SK-N-SH (cell line): Measurements from ENCODE around the gene EN2. TPM values are rescaled to one million over a fixed set of nuclear protein-coding genes. Genes with fewer than 3 reads are reported as not detected.

Experiments
- CTCF ChIA-PET: fragments of 300-600, 350-600 bp; formaldehyde crosslinking; extraction: SDS; loops from one replicate; lab custom pipeline; 2021; lab: Yijun Ruan, JAX
- POLR2A ChIA-PET: fragments of 350-600 bp; sonication (Branson Sonifier 250); formaldehyde crosslinking; extraction: SDS; loops from one replicate; lab custom pipeline; 2020; ENCODE audit warnings: antibody characterized with exemption, inconsistent platforms; lab: Yijun Ruan, JAX
- DNase-seq: peaks from one replicate; pipeline ENCODE4 v3.0.0; 2012
- H2AFZ ChIP-seq: fragments of 200-600 bp; sonication (generic); 2 replicates; pipeline ENCODE4 v1.8.1; 2016; ENCODE audit warnings: antibody characterized with exemption, mild to moderate bottlenecking, low read depth
- H3F3A ChIP-seq: fragments of 200-600 bp; sonication (generic); replicated peaks from 2 replicates; pipeline ENCODE3; 2016; ENCODE audit warnings: antibody characterized with exemption, mild to moderate bottlenecking; ENCODE audit not compliant: insufficient read depth
- H3K27ac ChIP-seq, 2 experiments: fragments of 200-500 bp in 1 of 2; fragments of 200-600 bp in 1 of 2; sonication (Bioruptor generic) in 1 of 2; sonication (generic), shearing (Covaris generic) in 1 of 2; 2 replicates each; pipeline versions ENCODE4 v1.5.1 to v1.6.1; 2014 to 2016; ENCODE audit warnings: low read depth in 2 of 2, inconsistent platforms in 1 of 2, low read length in 1 of 2, mild to moderate bottlenecking in 1 of 2, mixed read lengths in 1 of 2
- H3K27me3 ChIP-seq: fragments of 200-600 bp; sonication (generic), shearing (Covaris generic); 2 replicates; pipeline ENCODE4 v1.6.1; 2016; ENCODE audit warnings: mixed run types; ENCODE audit not compliant: insufficient read depth
- H3K36me3 ChIP-seq, 2 experiments: fragments of 200-500 bp in 1 of 2; fragments of 200-600 bp in 1 of 2; sonication (Bioruptor generic) in 1 of 2; sonication (generic) in 1 of 2; replicated peaks in 1 of 2; 2 replicates each; pipeline versions ENCODE3 to v1.5.1; 2014 to 2016; ENCODE audit warnings: low read length in 1 of 2, mild to moderate bottlenecking in 1 of 2; ENCODE audit not compliant: insufficient read depth in 2 of 2, control insufficient read depth in 1 of 2
- H3K4me1 ChIP-seq, 2 experiments: fragments of 200-500 bp in 1 of 2; fragments of 200-600 bp in 1 of 2; sonication (Bioruptor generic) in 1 of 2; sonication (generic), shearing (Covaris generic) in 1 of 2; 2 replicates each; pipeline versions ENCODE4 v1.5.1 to v1.6.1; 2014 to 2016; ENCODE audit warnings: low read depth in 1 of 2, low read length in 1 of 2, mixed run types in 1 of 2; ENCODE audit not compliant: insufficient read depth in 2 of 2, control insufficient read depth in 1 of 2
- H3K4me2 ChIP-seq: fragments of 200-600 bp; sonication (generic), shearing (Covaris generic); 2 replicates; pipeline ENCODE4 v1.6.1; 2017; ENCODE audit warnings: mixed run types
- H3K4me3 ChIP-seq, 2 experiments: fragments of 200-500 bp in 1 of 2; fragments of 200-600 bp in 1 of 2; sonication (Bioruptor generic) in 1 of 2; sonication (generic), shearing (Covaris generic) in 1 of 2; 2 replicates each; pipeline versions ENCODE4 v1.5.1 to v1.8.1; 2014 to 2016; ENCODE audit warnings: low read depth in 2 of 2, inconsistent platforms in 1 of 2, low read length in 1 of 2, mild to moderate bottlenecking in 1 of 2, mixed read lengths in 1 of 2, moderate library complexity in 1 of 2
- H3K79me2 ChIP-seq: fragments of 200-600 bp; sonication (generic); 2 replicates; pipeline ENCODE4 v1.8.1; 2017; ENCODE audit warnings: mild to moderate bottlenecking; ENCODE audit not compliant: insufficient read depth
- H3K9ac ChIP-seq: fragments of 200-600 bp; sonication (generic); 2 replicates; pipeline ENCODE4 v1.6.1; 2017; ENCODE audit warnings: mixed run types
- H3K9me2 ChIP-seq: fragments of 200-600 bp; sonication (generic); 2 replicates; pipeline ENCODE4 v1.6.1; 2017; ENCODE audit warnings: mixed run types
- H3K9me3 ChIP-seq: fragments of 200-600 bp; sonication (generic); 2 replicates; pipeline ENCODE4 v1.6.1; 2017; ENCODE audit warnings: mixed run types, mild to moderate bottlenecking, moderate library complexity
- H4K20me1 ChIP-seq: fragments of 200-600 bp; sonication (generic); 2 replicates; pipeline ENCODE4 v1.6.1; 2017; ENCODE audit warnings: mild to moderate bottlenecking, mixed run types; ENCODE audit not compliant: insufficient read depth
- ELF1 ChIP-seq: IDR thresholded peaks from 2 replicates; pipeline ENCODE4 v1.4.0; 2012
- EZH2phosphoT487 ChIP-seq: fragments of 200-600 bp; sonication (generic); IDR thresholded peaks from 2 replicates; pipeline ENCODE4 v1.6.1; 2017; ENCODE audit warnings: low read depth, mixed run types, mild to moderate bottlenecking, antibody characterized with exemption, moderate library complexity, borderline replicate concordance
- GABPA ChIP-seq: IDR thresholded peaks from 2 replicates; pipeline ENCODE4 v1.4.0; 2012; ENCODE audit warnings: low read depth, mild to moderate bottlenecking
- GATA2 ChIP-seq: sonication (generic); formaldehyde crosslinking; IDR thresholded peaks from 2 replicates; pipeline ENCODE4 v1.5.0; 2020; ENCODE audit warnings: mild to moderate bottlenecking, missing genetic modification reagents
- IRF3 ChIP-seq: fragments of 150-350 bp; IDR thresholded peaks from 2 replicates; pipeline ENCODE4 v1.6.1; 2016; ENCODE audit warnings: mild to moderate bottlenecking, low read depth, low read length
- JUND ChIP-seq: IDR thresholded peaks from 2 replicates; pipeline ENCODE4 v1.4.0; 2012
- MEF2A ChIP-seq: IDR thresholded peaks from 2 replicates; pipeline ENCODE4 v1.4.0; 2012; ENCODE audit warnings: low read depth, borderline replicate concordance
- MXI1 ChIP-seq: IDR thresholded peaks from 2 replicates; pipeline ENCODE4 v1.6.1; 2012; ENCODE audit warnings: mild to moderate bottlenecking, low read depth, low read length, improper control_type of control experiment
- NFIC ChIP-seq: IDR thresholded peaks from 2 replicates; pipeline ENCODE4 v1.4.0; 2012; ENCODE audit warnings: borderline replicate concordance
- PBX3 ChIP-seq: IDR thresholded peaks from 2 replicates; pipeline ENCODE4; 2012
- POLR2AphosphoS5 ChIP-seq: IDR thresholded peaks from 2 replicates; pipeline ENCODE4 v1.6.1; 2012; ENCODE audit warnings: low read depth, low read length
- RCOR1 ChIP-seq: fragments of 150-350 bp; IDR thresholded peaks from 2 replicates; pipeline ENCODE4 v1.6.1; 2017; ENCODE audit warnings: antibody characterized with exemption, low read length
- RFX5 ChIP-seq: IDR thresholded peaks from 2 replicates; pipeline ENCODE4 v1.6.1; 2012; ENCODE audit warnings: mild to moderate bottlenecking, improper control_type of control experiment, low read length
- USF1 ChIP-seq: IDR thresholded peaks from 2 replicates; pipeline ENCODE4 v1.4.0; 2012; ENCODE audit warnings: low read depth, borderline replicate concordance
- USF2 ChIP-seq: fragments of 150-350 bp; IDR thresholded peaks from 2 replicates; pipeline ENCODE4 v1.6.1; 2017; ENCODE audit warnings: antibody characterized with exemption, low read length, low read depth, borderline replicate concordance
- ZBTB33 ChIP-seq: IDR thresholded peaks from 2 replicates; pipeline ENCODE4 v1.4.0; 2012; ENCODE audit warnings: low read depth, borderline replicate concordance
- WGBS: methylation state at CpG from one replicate; pipeline ENCODE4 v1.1.6; 2017; ENCODE audit warnings: low lambda C conversion rate; 5-methylcytosine and 5-hydroxymethylcytosine counted together
- polyA plus RNA-seq, 3 experiments: library from polyadenylated mRNA; depleted of rRNA; stranded (reverse); fragments of >200 nt; gene quantifications; 2 replicates each; pipeline ENCODE4 v1.2.3, GENCODE V29; 2012

EN2 gene
- polyA plus RNA-seq, 1 of the 3 experiments (the other 2 are of a cell fraction): 0.02 TPM

GRCh38 chr7:155486783-155487508 is 29.0 kb downstream of the EN2 start:
- WGBS: 29% methylated on average over 18 of the region's 18 CpGs
- TF ChIP-seq GATA2 (CRISPR knock-in tag) (no peak), GABPA (no peak), MXI1 (no peak), IRF3 (no peak), EZH2phosphoT487 (no peak), PBX3 (no peak), RCOR1 (no peak), USF1 (no peak), JUND (no peak)
- TF ChIP-seq, all 33 proteins: peak for 0
- Histone ChIP-seq H3K36me3 (no peaks in the 10 kb centered on the region), H4K20me1 (no peaks in the 10 kb centered on the region), H3K9me3 (no peaks in the 10 kb centered on the region), H3K4me1 (peaks cover 0 to 3% of the 10 kb centered on the region in 2 experiments; a peak in 1 of 4 replicates), H3K9me2 (no peaks in the 10 kb centered on the region), H2AFZ (no peak overlapping the region), H3K79me2 (no peaks in the 10 kb centered on the region), H3K4me2 (no peak overlapping the region), H3K27ac (no peak overlapping the region), H3K27me3 (peaks cover 99% of the 10 kb centered on the region), H3K9ac (no peak overlapping the region), H3K4me3 (no peak overlapping the region), H3F3A (peaks cover 4% of the 10 kb centered on the region)
- DNase-seq: no peak
- POLR2A ChIA-PET: no interaction called here
- CTCF ChIA-PET: interaction anchor here (1.3 to 1.6 kb wide), 2 partner anchors 21 to 112 kb away, joined by 3 to 5 read pairs; no protein-coding TSS in a partner anchor

- WGBS: 28% methylated on average over 31 of the region's 31 CpGs
- H3K9me2 ChIP-seq: no peaks in the 10 kb centered on the region
- no peaks in the 10 kb centered on the region for H3K36me3 ChIP-seq
- no peak overlapping the region for H3K4me2 ChIP-seq
- H3K9me3 ChIP-seq: no peaks in the 10 kb centered on the region
- H4K20me1 ChIP-seq: no peaks in the 10 kb centered on the region
- no peaks in the 10 kb centered on the region for H3K79me2 ChIP-seq
- peaks cover 0 to 3% of the 10 kb centered on the region in 2 experiments; a peak in 1 of 4 replicates for H3K4me1 ChIP-seq
- no peak overlapping the region for H3K9ac ChIP-seq
- H3K27ac ChIP-seq: no peak overlapping the region
- H3F3A ChIP-seq: no peaks in the 10 kb centered on the region
- ChIA-PET CTCF (interaction anchor here (1.3 to 1.7 kb wide), 2 partner anchors 22 to 115 kb away, joined by 3 to 4 read pairs; no protein-coding TSS in a partner anchor), POLR2A (no interaction called here)
- DNase-seq: no peak
- H3K27me3 ChIP-seq: peaks cover 96% of the 10 kb centered on the region
- no peak overlapping the region for H3K4me3 ChIP-seq
- no peak overlapping the region for H2AFZ ChIP-seq
- no peak for TF ChIP-seq MEF2A
- TF ChIP-seq NFIC: no peak
- no peak for TF ChIP-seq POLR2AphosphoS5
- no peak for TF ChIP-seq JUND
- TF ChIP-seq USF2: no peak
- TF ChIP-seq ELF1: no peak
- TF ChIP-seq ZBTB33: no peak
- no peak for TF ChIP-seq RFX5
These were observed 29.9 kb downstream of the EN2 start for GRCh38 chr7:155487509-155488482.
